CD4-positive, alpha-beta memory T cell (primary cell): Measurements from ENCODE around the gene ADPRHL1. TPM values are rescaled to one million over a fixed set of nuclear protein-coding genes. Genes with fewer than 3 reads are reported as not detected.

Experiments used
- CTCF ChIA-PET: fragments of 350-600 bp; sonication (Branson Sonifier 250); formaldehyde crosslinking; loops from one replicate; lab custom pipeline; 2021; ENCODE audit warnings: inconsistent platforms; ENCODE audit not compliant: partially characterized antibody; lab: Charles Lee
- POLR2A ChIA-PET: fragments of 350-600 bp; sonication (Branson Sonifier 250); formaldehyde crosslinking; loops from one replicate; lab custom pipeline; 2021; ENCODE audit not compliant: partially characterized antibody; lab: Charles Lee
- DNase-seq, 5 donors: peaks; one replicate each; pipeline versions ENCODE4 v3.0.0 to v3.0.0-alpha.2; 2020 to 2022; ENCODE audit warnings: mixed read lengths in 1 of 5
- H3K27ac ChIP-seq: one replicate; pipeline ENCODE4 v1.7.0; 2013; ENCODE audit warnings: low read depth, low read length
- H3K27me3 ChIP-seq: 2 replicates; pipeline ENCODE4 v1.7.0; 2013; ENCODE audit warnings: mild to moderate bottlenecking, low read length, moderate library complexity; ENCODE audit not compliant: insufficient read depth
- H3K36me3 ChIP-seq: 2 replicates; pipeline ENCODE4 v1.7.0; 2013; ENCODE audit warnings: mild to moderate bottlenecking, low read length, moderate library complexity; ENCODE audit not compliant: insufficient read depth
- H3K4me1 ChIP-seq: 2 replicates; pipeline ENCODE4 v1.7.0; 2013; ENCODE audit warnings: mild to moderate bottlenecking, low read length, moderate library complexity; ENCODE audit not compliant: insufficient read depth
- H3K4me3 ChIP-seq, 2 donors: one replicate each; pipeline ENCODE4 v1.7.0; 2013; ENCODE audit warnings: low read length in 2 of 2, mild to moderate bottlenecking in 1 of 2
- H3K9me3 ChIP-seq, 2 donors: one replicate each; pipeline ENCODE4 v1.7.0; 2013; ENCODE audit warnings: low read length in 2 of 2, control low read depth in 1 of 2; ENCODE audit not compliant: control insufficient read depth in 1 of 2
- H3K27ac Mint-ChIP-seq, 7 donors: one replicate each; pipeline ENCODE4 v1.8.0; 2020 to 2021; ENCODE audit warnings: mixed read lengths in 7 of 7, mild to moderate bottlenecking in 6 of 7, inconsistent platforms in 3 of 7, moderate library complexity in 3 of 7
- H3K27me3 Mint-ChIP-seq, 2 donors: one replicate each; pipeline ENCODE4 v1.8.0; 2020 to 2021; ENCODE audit warnings: mixed read lengths in 2 of 2
- H3K36me3 Mint-ChIP-seq, 2 donors: one replicate each; pipeline ENCODE4 v1.8.0; 2020 to 2021; ENCODE audit warnings: mixed read lengths in 2 of 2, inconsistent platforms in 1 of 2, mild to moderate bottlenecking in 1 of 2
- H3K4me1 Mint-ChIP-seq, 4 donors: one replicate each; pipeline ENCODE4 v1.8.0; 2020 to 2021; ENCODE audit warnings: mixed read lengths in 4 of 4, mild to moderate bottlenecking in 1 of 4
- H3K4me3 Mint-ChIP-seq, 8 donors: one replicate each; pipeline ENCODE4 v1.8.0; 2020 to 2021; ENCODE audit warnings: mixed read lengths in 8 of 8, mild to moderate bottlenecking in 7 of 8, moderate library complexity in 6 of 8, inconsistent platforms in 3 of 8
- H3K9me3 Mint-ChIP-seq, 8 donors: one replicate each; pipeline ENCODE4 v1.8.0; 2020 to 2021; ENCODE audit warnings: mixed read lengths in 8 of 8, mild to moderate bottlenecking in 5 of 8, inconsistent platforms in 3 of 8, moderate library complexity in 1 of 8
- intact Hi-C: fragments of 100-400 bp; cut with micrococcal nuclease; formaldehyde crosslinking; loops from one replicate; pipeline ENCODE4 v1.15.1; 2023
- polyA plus RNA-seq, 2 donors: library from polyadenylated mRNA; unstranded; fragments of 300-500 nt; fragmentation: Illumina TruSeq; gene quantifications; one replicate each; pipeline ENCODE4 v1.2.3, GENCODE V29; 2021
- total RNA-seq, 2 experiments: library from RNA; stranded (reverse); gene quantifications; one replicate each; pipeline ENCODE4 v1.2.3, GENCODE V29; 2021

Gene ADPRHL1
- total and polyA plus RNA-seq, 4 experiments from 2014 or later, result 0.09 to 1.5 (median 1.3) TPM; not detected in 1

DNA sequence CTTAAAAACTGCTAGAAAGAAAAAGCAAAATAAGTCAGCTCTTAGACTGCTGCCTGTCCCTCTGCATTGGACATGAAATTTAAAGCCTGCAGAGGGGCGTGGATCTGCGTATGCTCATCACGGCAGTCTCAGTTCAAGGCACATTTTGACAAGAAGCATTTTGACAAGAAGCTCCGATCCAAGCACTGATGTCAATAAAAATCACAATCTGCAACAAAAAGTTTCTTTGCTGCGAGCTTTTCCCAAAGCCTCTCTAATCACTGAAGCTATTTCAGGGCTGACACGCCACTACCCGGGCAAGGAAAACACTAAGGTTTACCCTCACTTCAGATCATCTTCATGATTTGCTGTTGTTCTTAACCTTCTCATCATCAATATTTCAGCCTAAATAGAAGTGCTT is 29.8 kb upstream of the ADPRHL1 start:
- H3K27ac Mint-ChIP-seq, result no peak overlapping the region

DNA sequence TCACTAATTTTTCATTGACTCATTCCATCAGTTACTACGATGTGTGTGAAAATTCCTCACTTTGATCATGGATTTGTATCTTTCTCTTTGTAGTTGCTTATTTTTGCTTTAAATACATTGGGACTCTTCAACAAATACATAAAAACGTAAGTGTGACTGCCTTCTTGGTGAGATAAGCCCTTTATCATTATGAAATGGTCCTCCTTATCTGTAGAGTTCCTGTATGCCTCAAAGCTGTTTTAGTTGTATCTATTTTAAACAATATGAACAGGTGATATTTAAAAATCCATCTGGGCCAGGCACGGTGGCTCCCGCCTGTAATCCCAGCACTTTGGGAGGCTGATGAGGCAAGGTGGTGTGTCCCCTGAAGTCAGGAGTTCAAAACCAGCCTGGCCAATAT is 25.9 kb upstream of the ADPRHL1 start:
- no peak for DNase-seq
- Histone ChIP-seq H3K4me3 (no peak overlapping the region), H3K4me1 (no peaks in the 10 kb centered on the region), H3K9me3 (no peaks in the 10 kb centered on the region), H3K27ac (no peak overlapping the region), H3K27me3 (no peaks in the 10 kb centered on the region), H3K36me3 (peaks cover 10% of the 10 kb centered on the region)
- H3K36me3 Mint-ChIP-seq, result peaks cover 49 to 50% of the 10 kb centered on the region in 2 donors
- H3K27ac Mint-ChIP-seq, result no peak overlapping the region
- POLR2A ChIA-PET, result interaction anchor here (1.4 kb wide), 1 partner anchor 11 kb away, joined by 5 read pairs; the partner anchor contains the start of gene DCUN1D2
- CTCF ChIA-PET, result no interaction called here
- H3K27me3 Mint-ChIP-seq, result no peaks in the 10 kb centered on the region
- intact Hi-C loops, result no loop called here
- no peaks in the 10 kb centered on the region for H3K9me3 Mint-ChIP-seq
- no peak overlapping the region for H3K4me3 Mint-ChIP-seq
- peaks cover 0 to 6% (median 3%) of the 10 kb centered on the region in 4 donors for H3K4me1 Mint-ChIP-seq

More for the DNA sequence above, 29.8 kb upstream of the ADPRHL1 start:
- H3K4me1 Mint-ChIP-seq, result peaks cover 7 to 29% (median 17%) of the 10 kb centered on the region in 4 donors
- H3K9me3 ChIP-seq, result no peaks in the 10 kb centered on the region
- H3K36me3 ChIP-seq, result peaks cover 3% of the 10 kb centered on the region
- H3K27me3 Mint-ChIP-seq, result no peaks in the 10 kb centered on the region
- H3K4me3 ChIP-seq, result no peak overlapping the region
- ChIA-PET POLR2A (no interaction called here), CTCF (no interaction called here)
- no peak for DNase-seq
- H3K9me3 Mint-ChIP-seq, result no peaks in the 10 kb centered on the region
- no peak overlapping the region for H3K27ac ChIP-seq
- H3K4me1 ChIP-seq, result no peaks in the 10 kb centered on the region
- intact Hi-C loops, result no loop called here
- H3K4me3 Mint-ChIP-seq, result no peak overlapping the region
- H3K36me3 Mint-ChIP-seq, result peaks cover 17 to 22% of the 10 kb centered on the region in 2 donors
- no peaks in the 10 kb centered on the region for H3K27me3 ChIP-seq

DNA sequence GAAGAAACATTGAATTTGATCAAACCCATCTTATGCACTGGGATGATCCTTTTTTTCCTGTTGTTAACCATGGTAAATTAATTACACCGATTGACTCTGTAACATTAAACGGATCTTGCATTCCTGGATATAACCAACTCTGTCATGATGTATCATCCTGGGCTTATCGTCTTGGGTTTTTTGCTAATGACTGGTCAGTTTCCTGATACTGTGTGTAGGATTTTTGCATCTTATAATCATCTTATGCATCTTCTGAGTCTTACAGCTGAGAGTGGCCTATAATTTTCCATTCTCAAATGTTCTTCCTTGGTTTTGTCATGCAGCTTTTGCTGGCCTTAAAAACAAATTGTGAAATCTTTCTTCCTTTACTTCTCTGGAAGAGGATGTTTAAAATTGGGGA is 24.4 kb upstream of the ADPRHL1 start:
- intact Hi-C loops, result no loop called here
- H3K27ac Mint-ChIP-seq, result no peak overlapping the region
- CTCF ChIA-PET, result no interaction called here
- no peaks in the 10 kb centered on the region for H3K27me3 ChIP-seq
- H3K4me3 Mint-ChIP-seq, result no peak overlapping the region
- no peaks in the 10 kb centered on the region for H3K9me3 ChIP-seq
- no peak overlapping the region for H3K4me3 ChIP-seq
- H3K4me1 Mint-ChIP-seq, result peaks cover 0 to 2% (median 0%) of the 10 kb centered on the region in 4 donors
- H3K36me3 Mint-ChIP-seq, result peaks cover 53 to 57% of the 10 kb centered on the region in 2 donors
- H3K9me3 Mint-ChIP-seq, result no peaks in the 10 kb centered on the region
- H3K36me3 ChIP-seq, result peaks cover 13% of the 10 kb centered on the region
- H3K27ac ChIP-seq, result no peak overlapping the region
- H3K27me3 Mint-ChIP-seq, result no peaks in the 10 kb centered on the region
- no peaks in the 10 kb centered on the region for H3K4me1 ChIP-seq
- POLR2A ChIA-PET, result no interaction called here
- no peak for DNase-seq

DNA sequence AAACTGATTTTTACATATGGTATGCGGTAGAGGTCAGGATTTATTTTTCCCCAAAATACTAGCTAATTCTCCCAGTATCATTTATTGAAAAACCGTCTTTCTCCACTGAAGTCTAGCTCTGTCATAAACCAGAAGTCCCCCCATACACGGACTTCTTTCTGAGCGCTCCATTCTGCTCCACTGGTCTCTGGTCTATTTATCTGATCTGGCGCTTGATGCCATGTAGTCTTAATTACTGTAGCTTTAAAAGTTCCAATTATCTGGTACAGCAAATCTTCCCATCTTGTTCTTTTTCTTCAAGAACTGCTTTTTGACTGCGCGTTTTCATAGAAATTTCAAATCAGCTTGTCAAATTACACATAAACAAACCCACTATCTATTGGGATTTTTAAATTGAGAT is 23.5 kb upstream of the ADPRHL1 start:
- H3K27ac ChIP-seq, result no peak overlapping the region
- H3K9me3 ChIP-seq, result no peaks in the 10 kb centered on the region
- CTCF ChIA-PET, result no interaction called here
- peaks cover 13% of the 10 kb centered on the region for H3K36me3 ChIP-seq
- Mint-ChIP-seq H3K9me3 (no peaks in the 10 kb centered on the region), H3K27me3 (no peaks in the 10 kb centered on the region), H3K27ac (no peak overlapping the region), H3K36me3 (peaks cover 53 to 58% of the 10 kb centered on the region in 2 donors), H3K4me3 (no peak overlapping the region), H3K4me1 (no peaks in the 10 kb centered on the region)
- H3K27me3 ChIP-seq, result no peaks in the 10 kb centered on the region
- POLR2A ChIA-PET, result no interaction called here
- intact Hi-C loops, result no loop called here
- H3K4me1 ChIP-seq, result no peaks in the 10 kb centered on the region
- DNase-seq, result no peak
- H3K4me3 ChIP-seq, result no peak overlapping the region

DNA sequence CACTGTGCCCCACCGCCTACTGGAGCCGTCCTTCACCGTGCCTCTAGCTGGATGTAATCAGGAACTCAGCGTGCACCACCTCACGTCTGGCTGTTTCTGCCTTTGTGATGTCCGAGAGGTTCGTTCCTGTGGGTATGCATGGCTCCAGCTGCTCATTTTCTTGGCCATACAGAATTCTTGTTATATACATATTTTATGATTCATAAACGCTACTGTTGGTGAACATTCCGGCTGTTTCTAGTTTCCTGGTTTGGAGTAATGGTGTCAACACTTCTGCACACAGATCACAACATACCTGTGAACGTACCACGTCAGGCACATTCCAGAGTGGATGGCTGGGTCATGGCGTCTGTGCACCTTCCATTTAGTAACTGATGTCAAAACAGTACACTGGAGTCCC is 22.6 kb upstream of the ADPRHL1 start:
- Histone ChIP-seq H3K27me3 (no peaks in the 10 kb centered on the region), H3K9me3 (no peaks in the 10 kb centered on the region), H3K36me3 (peaks cover 13% of the 10 kb centered on the region), H3K4me1 (no peaks in the 10 kb centered on the region), H3K27ac (no peak overlapping the region), H3K4me3 (no peak overlapping the region)
- no peak for DNase-seq
- POLR2A ChIA-PET, result no interaction called here
- Mint-ChIP-seq H3K4me1 (peaks cover 0 to 3% (median 0%) of the 10 kb centered on the region in 4 donors), H3K27ac (peak overlapping the region in 1 of 7 donors; percentile 25), H3K4me3 (no peak overlapping the region), H3K9me3 (no peaks in the 10 kb centered on the region), H3K36me3 (peaks cover 58 to 67% of the 10 kb centered on the region in 2 donors), H3K27me3 (no peaks in the 10 kb centered on the region)
- CTCF ChIA-PET, result no interaction called here
- intact Hi-C loops, result no loop called here

DNA sequence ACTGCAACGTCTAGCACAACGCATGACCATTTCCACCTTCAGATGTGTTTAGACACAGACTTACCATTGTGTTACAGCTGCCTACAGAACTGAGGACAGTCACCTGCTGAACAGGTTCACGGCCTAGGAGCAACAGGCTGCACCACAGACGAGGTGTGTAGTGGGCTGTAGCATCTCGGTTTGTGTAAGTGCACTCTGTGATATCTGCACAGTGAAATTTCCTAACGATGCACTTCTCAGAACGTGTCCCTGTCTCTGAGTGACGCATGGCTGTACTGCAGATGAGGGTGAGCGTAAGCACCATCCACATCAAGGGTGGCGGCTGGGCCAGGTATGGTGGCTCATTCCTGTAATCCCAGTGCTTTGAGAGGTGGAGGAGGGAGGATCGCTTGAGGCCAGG is 22.0 kb upstream of the ADPRHL1 start:
- peaks cover 0 to 8% (median 0%) of the 10 kb centered on the region in 4 donors for H3K4me1 Mint-ChIP-seq
- no peak for DNase-seq
- no peak overlapping the region for H3K4me3 Mint-ChIP-seq
- H3K27ac Mint-ChIP-seq, result no peak overlapping the region
- peaks cover 13% of the 10 kb centered on the region for H3K36me3 ChIP-seq
- H3K9me3 ChIP-seq, result no peaks in the 10 kb centered on the region
- peaks cover 55 to 71% of the 10 kb centered on the region in 2 donors for H3K36me3 Mint-ChIP-seq
- intact Hi-C loops, result no loop called here
- H3K4me3 ChIP-seq, result no peak overlapping the region
- no peak overlapping the region for H3K27ac ChIP-seq
- no peaks in the 10 kb centered on the region for H3K4me1 ChIP-seq
- ChIA-PET CTCF (no interaction called here), POLR2A (no interaction called here)
- no peaks in the 10 kb centered on the region for H3K27me3 Mint-ChIP-seq
- H3K9me3 Mint-ChIP-seq, result no peaks in the 10 kb centered on the region
- no peaks in the 10 kb centered on the region for H3K27me3 ChIP-seq

DNA sequence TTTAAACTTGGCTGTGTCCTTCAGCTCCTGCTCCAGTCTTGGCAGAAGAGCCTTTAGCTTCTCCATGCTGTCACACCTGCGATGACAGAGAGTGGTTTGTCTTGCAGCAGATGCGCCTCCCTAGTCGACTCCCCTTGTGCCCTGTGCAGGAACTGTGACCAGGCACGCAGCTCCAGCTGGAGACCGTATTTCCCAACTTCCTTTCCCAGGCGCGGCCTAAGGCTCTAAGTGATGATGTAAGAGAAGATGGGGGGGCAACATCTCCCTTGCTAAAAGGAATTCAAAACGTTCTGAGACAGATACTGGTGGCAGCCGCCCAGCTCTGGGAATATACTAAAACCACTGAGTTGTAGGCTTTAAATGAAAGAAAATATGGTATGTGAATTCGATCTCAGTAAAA is 20.9 kb upstream of the ADPRHL1 start:
- CTCF ChIA-PET, result interaction anchor here (0.9 kb wide), 1 partner anchor 17 kb away, joined by 3 read pairs; no protein-coding TSS in a partner anchor
- Histone ChIP-seq H3K4me3 (no peak overlapping the region), H3K9me3 (no peaks in the 10 kb centered on the region), H3K4me1 (no peaks in the 10 kb centered on the region), H3K27ac (no peak overlapping the region), H3K36me3 (peaks cover 10% of the 10 kb centered on the region), H3K27me3 (no peaks in the 10 kb centered on the region)
- H3K9me3 Mint-ChIP-seq, result no peaks in the 10 kb centered on the region
- H3K4me3 Mint-ChIP-seq, result no peak overlapping the region
- H3K27ac Mint-ChIP-seq, result no peak overlapping the region
- POLR2A ChIA-PET, result no interaction called here
- no peak for DNase-seq
- H3K27me3 Mint-ChIP-seq, result no peaks in the 10 kb centered on the region
- peaks cover 56 to 66% of the 10 kb centered on the region in 2 donors for H3K36me3 Mint-ChIP-seq
- intact Hi-C loops, result no loop called here
- peaks cover 0 to 8% (median 0%) of the 10 kb centered on the region in 4 donors for H3K4me1 Mint-ChIP-seq
